ENCODE measurements around the gene ELOVL3.

The ELOVL3 gene

GRCh38 chr10:102191956-102192355 is 34.1 kb upstream of the ELOVL3 start:
- H3K27me3 Mint-ChIP-seq (ENCODE audit: low read depth) = peaks cover 31% of the 10 kb centered on the region
- TF ChIP-seq CTCF (IDR thresholded peaks at IDR 0.05; ENCODE audit: unreplicated experiment in 3 of 3) = no peak
- H3K27ac Mint-ChIP-seq = no peak overlapping the region
- H3K36me3 Mint-ChIP-seq (ENCODE audit: low read depth) = no peaks in the 10 kb centered on the region
- H3K4me1 Mint-ChIP-seq = peaks cover 3% of the 10 kb centered on the region
- no peak overlapping the region for H3K4me3 Mint-ChIP-seq
- H3K9me3 Mint-ChIP-seq = peaks cover 20% of the 10 kb centered on the region

- peaks cover 24% of the 10 kb centered on the region for H3K9me3 Mint-ChIP-seq
These were observed 30.7 kb upstream of the ELOVL3 start for GRCh38 chr10:102195296-102195870.

GRCh38 chr10:102196893-102197292 is 29.2 kb upstream of the ELOVL3 start:
- Mint-ChIP-seq H3K4me1 (peaks cover 5% of the 10 kb centered on the region), H3K36me3 (ENCODE audit: low read depth) (no peaks in the 10 kb centered on the region), H3K9me3 (peaks cover 23% of the 10 kb centered on the region), H3K27me3 (ENCODE audit: low read depth) (peaks cover 30% of the 10 kb centered on the region), H3K27ac (no peak overlapping the region), H3K4me3 (no peak overlapping the region)
- TF ChIP-seq CTCF (IDR thresholded peaks at IDR 0.05; ENCODE audit: unreplicated experiment in 3 of 3) = no peak

More at GRCh38 chr10:102195296-102195870, 30.7 kb upstream of the ELOVL3 start:
- Mint-ChIP-seq H3K27ac (no peak overlapping the region), H3K4me1 (peaks cover 5% of the 10 kb centered on the region), H3K36me3 (ENCODE audit: low read depth) (no peaks in the 10 kb centered on the region), H3K27me3 (ENCODE audit: low read depth) (peaks cover 30% of the 10 kb centered on the region), H3K4me3 (no peak overlapping the region)
- no peak for TF ChIP-seq CTCF (IDR thresholded peaks at IDR 0.05; ENCODE audit: unreplicated experiment in 3 of 3)

- Mint-ChIP-seq H3K27ac (no peak overlapping the region), H3K36me3 (ENCODE audit: low read depth) (no peaks in the 10 kb centered on the region), H3K27me3 (ENCODE audit: low read depth) (peaks cover 27% of the 10 kb centered on the region), H3K4me1 (peaks cover 5% of the 10 kb centered on the region), H3K9me3 (peaks cover 24% of the 10 kb centered on the region), H3K4me3 (no peak overlapping the region)
- TF ChIP-seq CTCF (IDR thresholded peaks at IDR 0.05; ENCODE audit: unreplicated experiment in 3 of 3) = no peak
These were observed 28.1 kb upstream of the ELOVL3 start for GRCh38 chr10:102198027-102198426.

- Mint-ChIP-seq H3K27me3 (ENCODE audit: low read depth) (peaks cover 7% of the 10 kb centered on the region), H3K36me3 (ENCODE audit: low read depth) (no peaks in the 10 kb centered on the region), H3K9me3 (peaks cover 21% of the 10 kb centered on the region), H3K27ac (no peak overlapping the region), H3K4me3 (no peak overlapping the region), H3K4me1 (peaks cover 5% of the 10 kb centered on the region)
- TF ChIP-seq CTCF (IDR thresholded peaks at IDR 0.05; ENCODE audit: unreplicated experiment in 3 of 3) = no peak
These were observed 25.1 kb upstream of the ELOVL3 start for GRCh38 chr10:102200751-102201640.

All from nephron (organoid).